H1 (cell line): ENCODE data around the gene NUAK1. TPM values are rescaled to one million over a fixed set of nuclear protein-coding genes. Genes with fewer than 3 reads are reported as not detected.

Source experiments
- polyA plus RNA-seq, 7 experiments: library from polyadenylated mRNA; depleted of rRNA in 3 of 7; stranded (reverse) in 5 of 7; unstranded in 2 of 7; fragments of >200 nt in 5 of 7; fragments of 200-250 nt in 2 of 7; gene quantifications; 1 replicate in 5 of 7; 2 replicates in 1 of 7; 4 replicates in 1 of 7; pipeline versions ENCODE4 v1.2.1 to v1.2.3, GENCODE V29; 2011 to 2013; ENCODE audit warnings: missing spikeins in 2 of 7, mixed read lengths in 2 of 7
- total RNA-seq: library from RNA; stranded (reverse); fragmentation: NEBNext Ultra II Directional; extraction: Animal tissue kit (Norgen Biotek cat#: 25700); gene quantifications from 2 replicates; pipeline ENCODE4 v1.2.1, GENCODE V29; 2021

The NUAK1 gene
- total and polyA plus RNA-seq, 2 of the 8 experiments (the other 6 are each of a cell fraction or from before 2014, with no cell fraction given): 6.7 to 18.2 TPM

Other genes starting within 250 kb of the NUAK1 start
- gene CKAP4, start 109.1 kb upstream of the NUAK1 start, total RNA-seq: 79.0 and 80.7 TPM in 2 replicates
- 29.0 and 35.8 TPM in 2 replicates for gene CKAP4, start 109.1 kb upstream of the NUAK1 start, polyA plus RNA-seq (2011; rRNA removed)
- gene TCP11L2, start 163.8 kb upstream of the NUAK1 start, total RNA-seq: 7.1 and 7.7 TPM in 2 replicates
- 1.9 and 2.1 TPM in 2 replicates for gene TCP11L2, start 163.8 kb upstream of the NUAK1 start, polyA plus RNA-seq (2011; rRNA removed)
- 13.0 and 13.2 TPM in 2 replicates for gene POLR3B, start 218.8 kb upstream of the NUAK1 start, total RNA-seq
- 4.2 and 5.0 TPM in 2 replicates for gene POLR3B, start 218.8 kb upstream of the NUAK1 start, polyA plus RNA-seq (2011; rRNA removed)